Stomach (tissue), 9 donors: ENCODE results near the gene VOPP1. TPM values are rescaled to one million over a fixed set of nuclear protein-coding genes. Genes with fewer than 3 reads are reported as not detected.

Experiments
- DNase-seq, 2 donors: peaks; one replicate each; pipeline versions ENCODE4 v3.0.0 to v3.0.0-alpha.2; 2013 to 2019
- H3K27ac ChIP-seq, 5 donors: fragments of 200-600 bp in 4 of 5; sonication (generic) in 4 of 5; one replicate each; pipeline ENCODE4 v1.5.1; 2013 to 2019; ENCODE audit warnings: mild to moderate bottlenecking in 1 of 5, moderate library complexity in 1 of 5
- H3K27me3 ChIP-seq, 3 donors: fragments of 200-600 bp; sonication (generic); one replicate each; pipeline ENCODE4 v1.5.1; 2017 to 2019; ENCODE audit warnings: mixed run types in 1 of 3
- H3K36me3 ChIP-seq, 4 donors: fragments of 200-600 bp; sonication (generic); 1 replicate in 3 of 4; 2 replicates in 1 of 4; pipeline ENCODE4 v1.5.1; 2016 to 2019
- H3K4me1 ChIP-seq, 4 donors: fragments of 200-600 bp; sonication (generic); one replicate each; pipeline ENCODE4 v1.5.1; 2016 to 2019
- H3K4me3 ChIP-seq, 4 donors: fragments of 200-600 bp; sonication (generic) in 3 of 4; one replicate each; pipeline ENCODE4 v1.5.1; 2016 to 2019; ENCODE audit warnings: mild to moderate bottlenecking in 1 of 4
- H3K9me3 ChIP-seq, 4 donors: fragments of 200-600 bp; sonication (generic); one replicate each; pipeline ENCODE4 v1.5.1; 2016 to 2019
- CTCF ChIP-seq, 7 experiments: fragments of 450-650 bp in 4 of 7; fragments of 200-600 bp in 3 of 7; sonication (generic) in 3 of 7; IDR thresholded peaks; one replicate each; pipeline ENCODE4 v1.5.1; 2016 to 2019; ENCODE audit warnings: antibody characterized with exemption in 7 of 7, control low read depth in 2 of 7, mild to moderate bottlenecking in 1 of 7
- EP300 ChIP-seq: sonication (generic); formaldehyde crosslinking; IDR thresholded peaks from one replicate; pipeline ENCODE4 v1.6.1; 2017; ENCODE audit warnings: antibody characterized with exemption
- POLR2A ChIP-seq, 4 donors: fragments of 450-650 bp; IDR thresholded peaks; one replicate each; pipeline ENCODE4 v1.6.1; 2016; ENCODE audit warnings: antibody characterized with exemption in 4 of 4, control low read depth in 2 of 4, mild to moderate bottlenecking in 1 of 4, moderate library complexity in 1 of 4
- POLR2AphosphoS5 ChIP-seq, 3 donors: sonication (generic); formaldehyde crosslinking; IDR thresholded peaks; one replicate each; pipeline ENCODE4 v1.6.1; 2016; ENCODE audit warnings: antibody characterized with exemption in 3 of 3
- WGBS, 5 donors: extraction: QIAGEN DNeasy Blood & Tissue Kit in 3 of 5; methylation state at CpG; one replicate each; pipeline versions ENCODE4 v1.1.5 to v1.1.7; 2013 to 2018; 5-methylcytosine and 5-hydroxymethylcytosine counted together
- intact Hi-C: fragments of 100-400 bp; cut with DNase I; formaldehyde crosslinking; loops from one replicate; pipeline ENCODE4 v1.15.1; 2023; ENCODE audit warnings: low total_unique reads
- polyA plus RNA-seq, 3 donors: library from polyadenylated mRNA; stranded (reverse); fragments of 200-250 nt; gene quantifications; one replicate each; pipeline ENCODE4 v1.2.3, GENCODE V29; 2013
- total RNA-seq, 5 donors: library from RNA; depleted of rRNA; stranded (reverse); fragments of >200 nt; gene quantifications; one replicate each; pipeline versions ENCODE4 v1.1.0 to v1.2.3, GENCODE V29; 2014 to 2016
- donor health status: healthy with polysubstance abuse.
- donor health status: Bipolar disorder and iron deficiency.
- donor health status: healthy.

The VOPP1 gene
- total and polyA plus RNA-seq, 8 donors, result 14.0 to 117 (median 37.0) TPM

- Histone ChIP-seq H3K4me1 (peaks cover 0 to 10% (median 5%) of the 10 kb centered on the region in 4 donors), H3K27ac (no peak overlapping the region), H3K4me3 (no peak overlapping the region), H3K27me3 (no peaks in the 10 kb centered on the region), H3K36me3 (peaks cover 0 to 35% (median 18%) of the 10 kb centered on the region in 4 donors), H3K9me3 (no peaks in the 10 kb centered on the region)
- TF ChIP-seq POLR2A (IDR thresholded peaks at IDR 0.05), result no peak
- no peak for TF ChIP-seq CTCF (IDR thresholded peaks at IDR 0.05)
- TF ChIP-seq EP300, result no peak
- TF ChIP-seq POLR2AphosphoS5 (IDR thresholded peaks at IDR 0.05), result no peak
- 83 to 94% (median 91%) methylated on average over 11 of the region's 11 CpGs for WGBS, 5 donors
- intact Hi-C loops, result no loop called here
- no peak for DNase-seq
These were observed 147.1 kb downstream of the VOPP1 start for GRCh38 chr7:55425141-55425752.

- intact Hi-C loops, result no loop called here
- Histone ChIP-seq H3K27ac (no peak overlapping the region), H3K9me3 (no peaks in the 10 kb centered on the region), H3K4me1 (no peaks in the 10 kb centered on the region), H3K4me3 (no peak overlapping the region), H3K27me3 (no peaks in the 10 kb centered on the region), H3K36me3 (peaks cover 0 to 35% (median 18%) of the 10 kb centered on the region in 4 donors)
- no peak for TF ChIP-seq CTCF (IDR thresholded peaks at IDR 0.05)
- no peak for TF ChIP-seq POLR2AphosphoS5 (IDR thresholded peaks at IDR 0.05)
- no peak for TF ChIP-seq EP300
- TF ChIP-seq POLR2A (IDR thresholded peaks at IDR 0.05), result no peak
- DNase-seq, result no peak
- WGBS, 5 donors, result 77 to 89% (median 86%) methylated on average over 5 of the region's 5 CpGs
These were observed 148.4 kb downstream of the VOPP1 start for GRCh38 chr7:55423891-55424290.

DNA sequence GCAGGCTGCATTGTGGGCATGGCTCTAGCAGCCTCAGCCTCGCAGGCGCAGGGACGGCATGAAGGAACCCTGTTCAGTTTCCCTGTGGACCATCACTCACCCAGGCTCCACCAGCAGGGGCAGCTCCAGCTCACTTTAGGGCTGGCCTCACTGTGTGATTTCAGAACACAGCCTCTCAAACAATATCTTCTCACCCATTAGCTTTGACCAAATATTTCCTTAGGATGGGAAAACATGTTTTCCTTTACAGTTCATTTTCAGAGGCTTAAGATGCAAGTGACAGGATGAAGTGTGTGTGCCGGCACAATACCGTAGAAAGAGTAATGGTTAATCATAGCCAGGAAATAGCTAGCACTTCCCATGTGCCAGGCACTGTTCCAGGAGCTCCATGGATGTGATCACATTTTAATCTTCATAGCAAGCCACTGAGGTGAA, 149.0 kb downstream of the VOPP1 start:
- 72 to 81% (median 78%) methylated on average over 3 to 5 of the region's 5 CpGs for WGBS, 5 donors

More for the DNA sequence above, 149.0 kb downstream of the VOPP1 start:
- TF ChIP-seq POLR2A (IDR thresholded peaks at IDR 0.05) (no peak), POLR2AphosphoS5 (IDR thresholded peaks at IDR 0.05) (no peak)
- H3K27me3 ChIP-seq, result no peaks in the 10 kb centered on the region
- DNase-seq, result no peak
- no peak overlapping the region for H3K27ac ChIP-seq
- no peaks in the 10 kb centered on the region for H3K4me1 ChIP-seq
- intact Hi-C loops, result no loop called here
- H3K4me3 ChIP-seq, result no peak overlapping the region
- peaks cover 0 to 32% (median 18%) of the 10 kb centered on the region in 4 donors for H3K36me3 ChIP-seq
- H3K9me3 ChIP-seq, result no peaks in the 10 kb centered on the region

Other genes starting within 250 kb of the VOPP1 start
- gene LANCL2, start 207.2 kb downstream of the VOPP1 start, total RNA-seq, result 10 to 100 TPM; 13.2 to 25.9 (median 17.1) TPM
- 10 to 100 TPM in 1 of 3 donors, 1 to 10 TPM in 2; 4.9 to 21.4 (median 7.9) TPM for gene LANCL2, start 207.2 kb downstream of the VOPP1 start, polyA plus RNA-seq